ENCODE measurements around the gene GPR135. TPM values are rescaled to one million over a fixed set of nuclear protein-coding genes. Genes with fewer than 3 reads are reported as not detected.

The GPR135 gene
- total and polyA plus RNA-seq, 10 of the 15 experiments (the other 5 are each of a cell fraction or from before 2014, with no cell fraction given): 0.11 to 1.1 (median 0.86) TPM

GRCh38 chr14:59475709-59476108, 10.5 kb upstream of the GPR135 start:
- ChIA-PET CTCF (interaction anchor here (0.9 to 1.0 kb wide), 2 partner anchors 32 to 351 kb away, joined by 3 to 4 read pairs; no protein-coding TSS in a partner anchor), RAD21 (ENCODE audit: unreplicated experiment) (no interaction called here), POLR2A (no interaction called here), SMC1A (ENCODE audit: uncharacterized antibody, unreplicated experiment) (interaction anchor here (1.5 kb wide), 2 partner anchors 11 to 24 kb away, joined by 3 to 5 read pairs; no protein-coding TSS in a partner anchor)
- peaks cover 2 to 7% of the 10 kb centered on the region in 2 experiments; a peak in 2 of 4 replicates for H3K36me3 ChIP-seq (ENCODE audit: control insufficient read depth in 2 of 2, insufficient read depth in 2 of 2, low read length in 1 of 2)
- in situ Hi-C loops (cut with MboI) (loop anchor here (25.0 kb wide), 1 partner anchor 687 kb away; the partner anchor contains the start of gene DHRS7), intact Hi-C loops (cut with micrococcal nuclease; ENCODE audit: unreplicated experiment) (no loop called here)
- no peaks in the 10 kb centered on the region for H3K9me3 ChIP-seq (replicated peaks; ENCODE audit: control insufficient read depth, insufficient read depth, low read length)
- H2AFZ ChIP-seq (ENCODE audit: control insufficient read depth, low read depth, low read length): no peak overlapping the region
- no TSS peak for BruUV-seq (replicated peaks)
- ATAC-seq (no peak), FAIRE-seq (no peak), DNase-seq (ENCODE audit: low read depth, low spot score) (no peak)
- H3K4me1 ChIP-seq (ENCODE audit: control insufficient read depth, insufficient read depth, low read length): peaks cover 2% of the 10 kb centered on the region; the same call in 1 of the 2 replicates
- H4K20me1 ChIP-seq (ENCODE audit: control insufficient read depth, insufficient read depth): no peaks in the 10 kb centered on the region
- no peak overlapping the region for H3K4me3 ChIP-seq
- no peaks in the 10 kb centered on the region for H3K27me3 ChIP-seq (replicated peaks in 1 of 2; ENCODE audit: control insufficient read depth in 2 of 2, insufficient read depth in 2 of 2, low read length in 1 of 2)
- no peak overlapping the region for H3K9ac ChIP-seq (ENCODE audit: control insufficient read depth, insufficient read depth, low read length)
- no peak overlapping the region for H3K4me2 ChIP-seq (ENCODE audit: control insufficient read depth, insufficient read depth)
- 92% methylated on average over 1 of the region's 1 CpG for WGBS (ENCODE audit: insufficient coverage, insufficient replicate concordance, low lambda C conversion rate, missing lambda C conversion rate)
- TF ChIP-seq PRDM15 (CRISPR knock-in tag; IDR thresholded peaks at IDR 0.05) (no peak), ZZZ3 (IDR thresholded peaks at IDR 0.05; ENCODE audit: control insufficient read depth, insufficient read length, low read depth) (no peak)
- H3K27ac ChIP-seq (ENCODE audit: control insufficient read depth, insufficient read depth): no peak overlapping the region
- peaks cover 5% of the 10 kb centered on the region for H3K79me2 ChIP-seq (ENCODE audit: control insufficient read depth, insufficient read depth, low read length)

GRCh38 chr14:59474172-59474571, 9.0 kb upstream of the GPR135 start:
- DNase-seq (ENCODE audit: low read depth, low spot score) (no peak), ATAC-seq (no peak), FAIRE-seq (no peak)
- in situ Hi-C loops (cut with MboI) (no loop called here), intact Hi-C loops (cut with micrococcal nuclease; ENCODE audit: unreplicated experiment) (no loop called here)
- H3K79me2 ChIP-seq (ENCODE audit: control insufficient read depth, insufficient read depth, low read length): no peaks in the 10 kb centered on the region
- RAD21 ChIA-PET (ENCODE audit: unreplicated experiment): no interaction called here
- SMC1A ChIA-PET (ENCODE audit: uncharacterized antibody, unreplicated experiment): interaction anchor here (1.0 to 1.8 kb wide), 2 partner anchors 30 to 103 kb away, joined by 3 to 5 read pairs; no protein-coding TSS in a partner anchor
- no TSS peak for BruUV-seq (replicated peaks)
- POLR2A ChIA-PET: no interaction called here
- no peak overlapping the region for H3K4me3 ChIP-seq
- no peaks in the 10 kb centered on the region for H4K20me1 ChIP-seq (ENCODE audit: control insufficient read depth, insufficient read depth)
- no peaks in the 10 kb centered on the region for H3K27me3 ChIP-seq (replicated peaks in 1 of 2; ENCODE audit: control insufficient read depth in 2 of 2, insufficient read depth in 2 of 2, low read length in 1 of 2)
- TF ChIP-seq MLLT1 (IDR thresholded peaks at IDR 0.05): no peak
- TF ChIP-seq SIN3A (IDR thresholded peaks at IDR 0.05; ENCODE audit: low read depth, low read length): no peak
- no peak for TF ChIP-seq WRNIP1 (IDR thresholded peaks at IDR 0.05; ENCODE audit: borderline replicate concordance, low read depth, low read length)
- H3K4me2 ChIP-seq (ENCODE audit: control insufficient read depth, insufficient read depth): no peak overlapping the region
- CTCF ChIA-PET: interaction anchor here (1.5 kb wide), 2 partner anchors 10 to 33 kb away, joined by 5 to 6 read pairs; partner anchors contain the start of genes JKAMP and L3HYPDH
- WGBS (ENCODE audit: insufficient coverage, insufficient replicate concordance, low lambda C conversion rate, missing lambda C conversion rate): 100% methylated on average over 1 of the region's 1 CpG
- no peaks in the 10 kb centered on the region for H3K4me1 ChIP-seq (ENCODE audit: control insufficient read depth, insufficient read depth, low read length)
- H3K9ac ChIP-seq (ENCODE audit: control insufficient read depth, insufficient read depth, low read length): no peak overlapping the region
- H3K9me3 ChIP-seq (replicated peaks; ENCODE audit: control insufficient read depth, insufficient read depth, low read length): no peaks in the 10 kb centered on the region
- no peak overlapping the region for H3K27ac ChIP-seq (ENCODE audit: control insufficient read depth, insufficient read depth)
- H2AFZ ChIP-seq (ENCODE audit: control insufficient read depth, low read depth, low read length): no peak overlapping the region
- H3K36me3 ChIP-seq (ENCODE audit: control insufficient read depth in 2 of 2, insufficient read depth in 2 of 2, low read length in 1 of 2): peaks cover 2 to 10% of the 10 kb centered on the region in 2 experiments; a peak in 3 of 4 replicates

Measured in GM12878 (cell line).